ENCODE measurements around the gene STK33.

STK33 gene

GRCh38 chr11:8426076-8426475 is 168.0 kb downstream of the STK33 start:
- no peak for DNase-seq (ENCODE audit: low read depth)

DNA sequence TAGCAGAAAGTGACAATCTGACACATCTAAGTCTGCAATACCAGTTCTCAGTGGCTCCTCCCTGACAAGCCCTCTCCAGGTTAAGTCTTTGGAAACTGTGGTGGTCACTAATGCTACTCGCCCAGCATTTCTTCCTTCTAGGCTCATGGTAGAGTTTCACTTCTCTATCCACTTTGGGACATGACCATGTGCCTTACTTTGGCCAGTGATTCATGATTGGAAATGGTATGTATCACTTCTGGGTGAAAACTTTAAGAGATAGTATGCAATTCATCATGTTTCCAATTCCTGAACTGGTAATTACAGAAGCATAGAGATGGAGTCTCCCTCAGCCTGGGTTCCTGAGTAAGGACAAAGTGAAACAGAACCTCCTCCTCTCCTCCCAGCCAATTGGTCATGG is 178.8 kb downstream of the STK33 start:
- no peak for DNase-seq (ENCODE audit: low read depth)

DNA sequence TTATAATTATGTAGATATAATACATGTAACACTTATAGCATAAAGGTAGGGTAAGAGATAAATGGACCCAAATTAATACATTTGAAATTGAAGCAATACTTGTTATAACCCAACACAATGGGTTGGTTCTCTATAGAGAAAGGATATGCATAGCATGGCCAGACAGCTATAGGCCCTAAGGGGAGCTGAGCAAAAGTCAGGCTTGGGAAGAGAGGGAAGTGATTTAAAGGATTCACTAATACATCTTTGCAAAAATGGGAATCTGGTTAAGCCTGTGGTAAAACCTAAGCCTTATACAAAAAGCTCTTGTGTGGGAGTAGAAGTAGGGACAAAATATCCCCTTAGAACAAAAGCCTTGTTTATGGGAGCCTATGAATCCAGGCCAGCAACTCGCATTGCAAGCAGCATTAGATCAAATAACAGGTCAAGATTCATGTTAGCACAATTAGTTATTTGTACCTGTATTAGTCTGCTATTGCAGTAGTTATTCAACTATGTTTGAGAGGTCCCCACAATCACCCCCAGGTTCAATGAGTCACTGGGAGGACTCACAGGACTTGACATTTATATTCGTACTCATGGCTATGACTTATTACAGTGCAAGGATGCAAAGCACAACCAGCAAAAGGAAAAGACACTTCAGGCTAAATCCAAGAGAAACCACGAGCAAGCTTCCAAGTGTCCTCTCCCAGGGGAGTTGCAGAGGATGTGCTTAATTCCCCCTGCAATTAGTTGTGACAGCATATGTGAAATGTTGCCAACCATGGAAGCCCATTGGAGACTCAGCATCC is 185.7 kb downstream of the STK33 start:
- DNase-seq (ENCODE audit: low read depth) = no peak

- no peak for DNase-seq (ENCODE audit: low read depth)
These were observed 190.7 kb downstream of the STK33 start for GRCh38 chr11:8403310-8403709.

DNA sequence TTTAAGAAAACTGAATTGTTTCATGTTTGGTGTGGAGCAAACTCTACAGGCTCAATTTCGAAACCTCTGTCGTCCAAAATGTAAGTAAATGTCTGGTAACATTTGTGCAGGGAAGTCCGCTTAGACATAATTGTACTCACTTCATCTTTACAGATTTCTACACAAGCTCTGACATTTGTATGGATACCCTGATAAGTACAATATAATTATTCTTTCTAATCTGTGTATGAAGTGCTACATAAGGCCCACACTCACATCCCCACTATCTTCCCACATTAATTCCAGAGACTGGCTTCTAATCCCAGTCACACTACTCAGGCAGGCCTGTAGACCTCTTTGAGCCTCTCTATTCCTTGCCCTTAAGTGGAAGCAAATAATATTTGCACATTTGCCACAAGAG is 201.1 kb downstream of the STK33 start:
- DNase-seq (ENCODE audit: low read depth) = no peak

GRCh38 chr11:8392166-8392565 is 201.9 kb downstream of the STK33 start:
- no peak for DNase-seq (ENCODE audit: low read depth)

DNA sequence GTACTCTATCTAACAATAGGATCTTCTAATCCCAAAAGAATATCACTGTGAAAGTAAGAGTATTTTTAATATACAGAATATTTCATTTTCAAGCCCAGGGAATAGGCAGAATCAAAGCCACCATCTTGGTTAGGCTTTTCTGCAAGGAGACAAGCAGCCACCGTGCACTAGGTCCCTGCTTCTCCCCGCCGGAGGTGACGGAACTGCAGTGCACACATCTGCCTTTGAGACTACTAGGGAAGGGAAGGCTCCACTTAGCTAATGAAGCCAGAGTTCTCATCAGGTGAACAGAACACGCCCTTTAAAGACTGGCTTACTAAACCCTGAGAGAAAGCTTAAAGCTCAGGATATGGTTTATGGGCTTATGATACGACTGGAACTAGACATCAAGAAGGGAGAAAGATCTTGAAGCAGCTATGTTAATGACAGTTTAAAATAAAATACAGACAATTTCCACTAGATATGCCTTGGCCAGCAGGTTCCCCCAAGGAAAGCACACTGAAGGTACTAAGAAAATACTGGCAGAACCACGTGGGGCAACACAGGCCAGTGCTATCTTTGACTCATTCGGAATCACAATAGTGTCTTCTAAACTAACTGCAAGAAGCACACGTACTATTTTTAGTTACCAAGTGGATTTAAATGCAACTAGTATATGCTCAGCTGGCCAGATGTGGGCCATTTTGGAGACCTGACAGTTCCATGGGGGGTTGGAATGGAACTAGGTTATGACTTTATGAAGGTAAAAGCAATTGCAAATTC is 203.0 kb downstream of the STK33 start:
- DNase-seq (ENCODE audit: low read depth) = no peak

DNA sequence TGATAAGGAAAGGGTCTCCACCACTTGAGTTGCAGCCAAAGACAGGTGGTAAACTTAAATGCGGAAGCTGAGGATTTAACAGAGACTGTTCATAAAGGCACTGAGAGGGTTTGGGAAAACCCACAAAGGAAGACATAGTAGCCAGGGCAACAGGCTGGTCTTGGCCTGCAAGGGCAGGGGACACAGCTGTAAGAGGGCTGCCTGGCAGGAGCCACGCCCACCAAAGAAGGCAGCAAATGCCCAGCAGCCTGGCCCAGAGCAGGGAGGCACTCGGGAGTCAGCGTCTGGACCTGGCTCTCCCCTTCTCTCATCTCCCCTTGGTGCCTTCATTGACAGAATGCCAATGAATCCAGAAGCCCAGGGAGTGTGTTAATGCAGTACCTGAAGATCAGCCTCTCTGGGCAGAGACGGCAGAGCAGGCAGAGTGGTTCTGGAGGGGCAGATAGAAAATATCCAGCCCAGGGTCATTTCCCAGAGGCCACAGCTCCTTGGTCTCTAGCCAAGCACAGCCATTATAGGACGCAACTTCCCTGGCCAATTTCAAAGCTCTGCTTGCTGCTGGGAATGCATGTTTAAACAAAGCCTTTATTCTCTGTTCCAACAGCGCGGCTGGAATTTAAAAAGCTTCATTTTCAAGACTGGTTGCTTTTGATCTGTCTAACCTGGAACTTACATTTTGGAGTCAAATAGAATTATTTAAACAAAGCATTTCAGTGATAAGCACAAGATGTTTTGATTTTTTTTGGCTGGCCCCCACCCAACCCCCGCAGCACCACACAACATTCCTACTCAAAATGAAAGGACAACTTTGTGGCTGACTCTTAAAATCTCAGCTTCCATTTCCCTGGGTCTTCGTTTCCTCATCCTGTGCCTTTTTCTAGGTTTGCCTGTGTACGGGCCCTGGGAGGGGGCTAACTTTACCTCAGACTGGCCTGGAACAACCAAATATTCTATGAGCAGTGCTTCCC is 204.7 kb downstream of the STK33 start:
- DNase-seq (ENCODE audit: low read depth) = no peak

DNA sequence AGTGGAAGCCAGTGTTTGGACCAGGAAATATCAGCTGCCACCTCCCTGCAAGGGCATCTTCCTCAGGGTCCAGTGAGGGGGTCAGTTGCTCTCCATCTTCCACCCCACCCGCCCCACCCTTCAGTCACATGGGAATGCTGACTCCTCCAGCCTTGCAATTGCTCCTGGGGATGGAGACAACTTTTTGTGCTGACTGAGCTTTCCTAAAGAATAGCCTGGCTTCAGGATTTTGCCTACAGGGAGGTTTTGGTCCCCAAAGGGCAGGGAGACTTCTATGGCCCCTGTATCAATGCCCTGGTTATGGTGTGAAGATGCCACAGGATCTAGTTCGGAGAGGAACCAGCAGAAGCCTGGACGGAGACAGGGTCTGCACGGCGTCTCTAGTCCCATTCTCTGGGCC is 206.3 kb downstream of the STK33 start:
- no peak for DNase-seq (ENCODE audit: low read depth)

GRCh38 chr11:8387141-8387540 is 206.9 kb downstream of the STK33 start:
- DNase-seq (ENCODE audit: low read depth) = no peak

GRCh38 chr11:8386134-8386864 is 207.7 kb downstream of the STK33 start:
- DNase-seq (ENCODE audit: low read depth) = no peak

DNA sequence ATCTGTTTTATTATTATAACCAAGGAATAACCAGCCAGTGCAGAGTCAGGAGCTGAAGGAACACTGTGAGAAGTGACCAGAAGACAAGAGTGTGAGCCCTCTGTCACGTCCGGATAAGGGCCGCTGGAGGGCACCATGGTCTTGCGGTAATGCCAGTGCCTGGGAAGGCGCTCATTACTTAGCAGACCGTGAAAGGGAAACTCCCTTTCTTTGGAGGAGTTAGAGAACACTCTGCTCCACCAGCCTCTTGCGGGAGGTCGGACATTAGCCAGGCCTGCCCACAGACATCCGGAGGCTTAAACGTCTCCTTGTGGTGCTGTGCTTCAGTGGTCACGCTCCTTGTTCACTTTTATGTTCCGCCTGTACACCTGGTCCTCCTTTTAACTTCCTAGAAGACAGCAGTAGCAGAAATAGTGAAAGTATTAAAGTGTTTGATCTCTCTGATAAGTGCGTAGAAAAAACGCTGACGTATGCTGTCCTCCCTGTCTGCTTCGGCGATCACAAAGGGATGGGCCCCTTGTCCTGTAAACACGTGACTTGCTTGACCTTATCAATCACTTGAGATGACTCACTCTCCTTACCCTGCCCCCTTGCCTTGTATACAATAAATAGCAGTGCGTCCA is 209.7 kb downstream of the STK33 start:
- no peak for DNase-seq (ENCODE audit: low read depth)

DNA sequence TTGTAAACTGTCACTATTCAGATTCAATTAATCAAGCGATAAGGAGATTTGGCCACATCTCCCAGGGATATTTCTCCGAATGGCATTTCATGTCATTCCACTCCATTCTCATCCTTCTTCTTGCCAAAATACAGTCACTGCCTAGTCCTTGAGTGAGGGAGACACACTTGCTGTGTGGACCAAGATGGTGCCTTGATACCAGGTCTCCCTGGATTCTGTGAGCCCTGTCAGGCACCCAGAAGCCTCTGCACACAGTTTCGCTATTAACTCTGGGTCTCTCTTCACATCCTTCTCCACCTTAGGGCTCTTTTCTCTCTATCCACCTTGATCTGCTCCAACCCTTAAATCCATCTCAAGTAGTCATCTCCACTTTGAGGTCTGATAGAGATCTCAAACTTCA is 210.4 kb downstream of the STK33 start:
- no peak for DNase-seq (ENCODE audit: low read depth)

GRCh38 chr11:8383227-8383626 is 210.8 kb downstream of the STK33 start:
- DNase-seq (ENCODE audit: low read depth) = no peak

GRCh38 chr11:8382436-8383053 is 211.5 kb downstream of the STK33 start:
- DNase-seq (ENCODE audit: low read depth) = peak; percentile 33

- DNase-seq (ENCODE audit: low read depth) = no peak
These were observed 212.1 kb downstream of the STK33 start for GRCh38 chr11:8381871-8382396.

- no peak for DNase-seq (ENCODE audit: low read depth)
These were observed 212.7 kb downstream of the STK33 start for GRCh38 chr11:8381343-8381742.

- no peak for DNase-seq (ENCODE audit: low read depth)
These were observed 218.1 kb downstream of the STK33 start for GRCh38 chr11:8375932-8376331.

- DNase-seq (ENCODE audit: low read depth) = no peak
These were observed 218.6 kb downstream of the STK33 start for GRCh38 chr11:8375460-8375859.

- DNase-seq (ENCODE audit: low read depth) = no peak
These were observed 219.3 kb downstream of the STK33 start for GRCh38 chr11:8374716-8375115.
